HCT116 (cell line): ENCODE results near the gene CSNK1G2. TPM values are rescaled to one million over a fixed set of nuclear protein-coding genes. Genes with fewer than 3 reads are reported as not detected.

ENCODE experiments used
- ATAC-seq: fragments of 200-7000 bp; cut with Tn5 transposase; 2 replicates; pipeline ENCODE4 v1.9.1; 2020; ENCODE audit warnings: mild to moderate bottlenecking, moderate library complexity
- BruUV-seq: library from RNA; stranded (reverse); fragments of 400-500 nt; replicated peaks from 2 replicates; lab custom pipeline; 2021; lab: Mats Ljungman, UMichigan
- CTCF ChIA-PET: fragments of 300-600 bp; sonication (Branson Sonifier 250); formaldehyde crosslinking; loops from one replicate; lab custom pipeline; 2021; ENCODE audit warnings: antibody characterized with exemption; lab: Charles Lee
- POLR2A ChIA-PET: fragments of 300-600, 350-600 bp; sonication (Branson Sonifier 250); formaldehyde crosslinking; loops from one replicate; lab custom pipeline; 2021; ENCODE audit warnings: antibody characterized with exemption; lab: Charles Lee
- RAD21 ChIA-PET, 2 experiments: fragments of 300-600 bp; sonication (Branson Sonifier 250); formaldehyde crosslinking; loops; one replicate each; lab custom pipeline; 2023; ENCODE audit warnings: low total read pairs in 2 of 2; ENCODE audit not compliant: uncharacterized antibody in 2 of 2, unreplicated experiment in 2 of 2, low non-redundant PET in 1 of 2; lab: Charles Lee
- DNase-seq: peaks from one replicate; pipeline ENCODE4 v3.0.0-alpha.2; 2010; ENCODE audit warnings: low read depth, low spot score
- H2AFZ ChIP-seq: fragments of 200-600 bp; shearing (Covaris generic), sonication (generic); 2 replicates; pipeline ENCODE4 v1.6.1; 2017; ENCODE audit warnings: low read depth, mixed run types, mixed read lengths, antibody characterized with exemption, low read length; ENCODE audit not compliant: poor library complexity, severe bottlenecking
- H3K27ac ChIP-seq: 2 replicates; pipeline ENCODE4 v1.5.1; 2012; ENCODE audit warnings: low read depth, low read length
- H3K27me3 ChIP-seq: fragments of 200-600 bp; sonication (generic); 2 replicates; pipeline ENCODE4 v1.6.1; 2016; ENCODE audit warnings: mixed run types, low read length, mixed read lengths; ENCODE audit not compliant: insufficient read depth
- H3K36me3 ChIP-seq, 2 experiments: fragments of 200-500 bp in 1 of 2; fragments of 200-600 bp in 1 of 2; sonication (Bioruptor generic) in 1 of 2; sonication (generic) in 1 of 2; 2 replicates each; pipeline versions ENCODE4 v1.5.1 to v1.6.1; 2014 to 2016; ENCODE audit warnings: low read length in 2 of 2, inconsistent platforms in 1 of 2, mixed read lengths in 1 of 2, mixed run types in 1 of 2; ENCODE audit not compliant: insufficient read depth in 2 of 2, control insufficient read depth in 1 of 2
- H3K4me1 ChIP-seq, 2 experiments: fragments of 200-600 bp in 1 of 2; sonication (generic) in 1 of 2; 2 replicates each; pipeline versions ENCODE4 v1.5.1 to v1.6.1; 2012 to 2017; ENCODE audit warnings: low read length in 2 of 2, inconsistent platforms in 1 of 2, mild to moderate bottlenecking in 1 of 2, mixed read lengths in 1 of 2, mixed run types in 1 of 2, moderate library complexity in 1 of 2; ENCODE audit not compliant: insufficient read depth in 2 of 2, control insufficient read depth in 1 of 2
- H3K4me2 ChIP-seq: fragments of 200-600 bp; sonication (generic); 2 replicates; pipeline ENCODE4 v1.6.1; 2017; ENCODE audit warnings: mixed run types, low read length, mixed read lengths
- H3K4me3 ChIP-seq, 2 experiments: fragments of 200-600 bp in 1 of 2; sonication (generic) in 1 of 2; replicated peaks in 1 of 2; 2 replicates each; pipeline ENCODE4 v1.5.1; 2011 to 2016; ENCODE audit warnings: low read length in 2 of 2, control low read depth in 1 of 2, low read depth in 1 of 2, mild to moderate bottlenecking in 1 of 2, mixed read lengths in 1 of 2, mixed run types in 1 of 2
- H3K79me2 ChIP-seq: fragments of 200-600 bp; sonication (generic); 2 replicates; pipeline ENCODE4 v1.6.1; 2017; ENCODE audit warnings: mild to moderate bottlenecking, mixed run types, low read length, moderate library complexity, mixed read lengths; ENCODE audit not compliant: insufficient read depth
- H3K9ac ChIP-seq: fragments of 200-600 bp; sonication (generic); 2 replicates; pipeline ENCODE4 v1.6.1; 2016; ENCODE audit warnings: low read length, mixed read lengths
- H3K9me2 ChIP-seq: fragments of 200-600 bp; sonication (generic), shearing (Covaris generic); 2 replicates; pipeline ENCODE4 v1.6.1; 2017; ENCODE audit warnings: mixed run types, mild to moderate bottlenecking, moderate library complexity; ENCODE audit not compliant: insufficient read depth
- H3K9me3 ChIP-seq, 2 experiments: fragments of 200-500 bp in 1 of 2; fragments of 200-600 bp in 1 of 2; sonication (Bioruptor generic) in 1 of 2; sonication (generic) in 1 of 2; 2 replicates each; pipeline ENCODE4 v1.6.1; 2014 to 2017; ENCODE audit warnings: low read length in 2 of 2, mixed read lengths in 2 of 2, inconsistent platforms in 1 of 2, low read depth in 1 of 2, mild to moderate bottlenecking in 1 of 2, mixed run types in 1 of 2, moderate library complexity in 1 of 2; ENCODE audit not compliant: control insufficient read depth in 1 of 2, insufficient read depth in 1 of 2
- H4K20me1 ChIP-seq: fragments of 200-600 bp; sonication (generic), shearing (Covaris generic); 2 replicates; pipeline ENCODE4 v1.6.1; 2017; ENCODE audit warnings: mixed run types, mild to moderate bottlenecking, moderate library complexity; ENCODE audit not compliant: insufficient read depth
- ATF3 ChIP-seq: IDR thresholded peaks from 2 replicates; pipeline ENCODE4 v1.6.1; 2012
- CBX3 ChIP-seq: IDR thresholded peaks from 2 replicates; pipeline ENCODE4 v1.6.1; 2012; ENCODE audit warnings: low read depth
- CEBPB ChIP-seq: IDR thresholded peaks from 2 replicates; pipeline ENCODE4 v1.6.1; 2012; ENCODE audit warnings: low read depth
- FOSL1 ChIP-seq: IDR thresholded peaks from 2 replicates; pipeline ENCODE4 v1.6.1; 2012; ENCODE audit warnings: low read depth
- POLR2A ChIP-seq: IDR thresholded peaks from 2 replicates; pipeline ENCODE4 v1.7.0; 2011; ENCODE audit warnings: borderline replicate concordance; ENCODE audit not compliant: insufficient read depth, insufficient read length; ENCODE audit errors: extremely low read depth
- REST ChIP-seq: IDR thresholded peaks from 2 replicates; pipeline ENCODE4 v1.6.1; 2012; ENCODE audit warnings: low read depth
- YY1 ChIP-seq: IDR thresholded peaks from 2 replicates; pipeline ENCODE4 v1.6.1; 2011; ENCODE audit warnings: low read length, low read depth, moderate library complexity, mild to moderate bottlenecking; ENCODE audit not compliant: insufficient replicate concordance; ENCODE audit errors: extremely low read depth
- ZFX ChIP-seq: fragments of 450-650 bp; IDR thresholded peaks from 2 replicates; pipeline ENCODE4 v1.6.1; 2017
- ZNF274 ChIP-seq: fragments of 200-500 bp; sonication (Bioruptor generic); IDR thresholded peaks from 2 replicates; pipeline ENCODE4 v1.6.1; 2014; ENCODE audit warnings: mild to moderate bottlenecking, low read depth, low read length, inconsistent platforms
- intact Hi-C: fragments of 100-400 bp; cut with micrococcal nuclease; formaldehyde crosslinking; loops from 2 replicates; pipeline ENCODE4 v1.10.0; 2022
- total RNA-seq: library from RNA; stranded (reverse); gene quantifications from one replicate; pipeline ENCODE4 v1.2.1, GENCODE V29; 2021; ENCODE audit not compliant: unreplicated experiment

The CSNK1G2 gene
- total RNA-seq, 1 experiment from 2014 or later: 97.9 TPM

- no peaks in the 10 kb centered on the region for H3K9me2 ChIP-seq
- H3K4me3 ChIP-seq: no peak overlapping the region
- H3K9ac ChIP-seq: no peak overlapping the region
- H3K4me1 ChIP-seq: no peaks in the 10 kb centered on the region
- no peak for ATAC-seq
- no peak overlapping the region for H3K4me2 ChIP-seq
- H3K27me3 ChIP-seq: no peaks in the 10 kb centered on the region
- RAD21 ChIA-PET: no interaction called here
- intact Hi-C loops: no loop called here
- no peak overlapping the region; the same call in 1 of the 2 replicates for H3K27ac ChIP-seq
- no peaks in the 10 kb centered on the region for H3K9me3 ChIP-seq
- no peak for DNase-seq
- CTCF ChIA-PET: no interaction called here
- TF ChIP-seq CEBPB (no peak), CBX3 (no peak), ZNF274 (no peak), POLR2A (no peak), ATF3 (no peak), ZFX (no peak), YY1 (no peak), REST (no peak), FOSL1 (no peak)
- H3K36me3 ChIP-seq: peaks cover 0 to under 1% of the 10 kb centered on the region in 2 experiments; a peak in 3 of 4 replicates
- H2AFZ ChIP-seq: no peak overlapping the region
- POLR2A ChIA-PET: no interaction called here
- H4K20me1 ChIP-seq: no peaks in the 10 kb centered on the region
- H3K79me2 ChIP-seq: peaks cover 69% of the 10 kb centered on the region
- no TSS peak for BruUV-seq
These were observed 28.4 kb downstream of the CSNK1G2 start for GRCh38 chr19:1969176-1970002.
